ENCODE results near the gene RNF6. TPM values are rescaled to one million over a fixed set of nuclear protein-coding genes. Genes with fewer than 3 reads are reported as not detected.

Gene RNF6
- total RNA-seq, 2 donors from 2014 or later, result 18.1 to 20.4 TPM

- Mint-ChIP-seq H3K4me1 (peaks cover 5% of the 10 kb centered on the region), H3K27me3 (ENCODE audit: insufficient read depth) (peaks cover 27% of the 10 kb centered on the region), H3K9me3 (no peaks in the 10 kb centered on the region), H3K4me3 (no peak overlapping the region), H3K36me3 (ENCODE audit: low read depth) (no peaks in the 10 kb centered on the region), H3K27ac (no peak overlapping the region)
- no peak for TF ChIP-seq CTCF (conservative IDR thresholded peaks at IDR 0.05)
- H3K9ac ChIP-seq (ENCODE audit: extremely low read depth, low read length, poor library complexity, severe bottlenecking), result no peak overlapping the region
- DNase-seq, result no peak
- 89 to 91% methylated on average over 4 to 7 of the region's 7 CpGs for WGBS, 2 experiments (ENCODE audit: insufficient coverage in 1 of 2, insufficient read length in 1 of 2)
- no peaks in the 10 kb centered on the region for H3K4me1 ChIP-seq (ENCODE audit: control insufficient read depth, insufficient read depth, low read length)
- H3K4me3 ChIP-seq (ENCODE audit: low read length), result no peak overlapping the region
- H3K36me3 ChIP-seq (ENCODE audit: control insufficient read depth, insufficient read depth, low read length), result no peaks in the 10 kb centered on the region
- H3K27me3 ChIP-seq (ENCODE audit: control insufficient read depth, insufficient read depth, low read length, poor library complexity, severe bottlenecking), result peaks cover 13% of the 10 kb centered on the region
- no peaks in the 10 kb centered on the region for H3K9me3 ChIP-seq (ENCODE audit: control insufficient read depth, low read length)
- H3K27ac ChIP-seq (ENCODE audit: low read depth, low read length), result no peak overlapping the region
These were observed 3.9 kb upstream of the RNF6 start for GRCh38 chr13:26225896-26226617.

- 39% methylated on average over 10 to 16 of the region's 16 CpGs for WGBS, 2 experiments (ENCODE audit: insufficient coverage in 1 of 2, insufficient read length in 1 of 2)
- H3K36me3 Mint-ChIP-seq (ENCODE audit: low read depth), result peaks cover 17% of the 10 kb centered on the region
- H3K4me3 Mint-ChIP-seq, result peak overlapping the region; percentile 83
- no peak for TF ChIP-seq CTCF (conservative IDR thresholded peaks at IDR 0.05)
- Histone ChIP-seq H3K9me3 (ENCODE audit: control insufficient read depth, low read length) (no peaks in the 10 kb centered on the region), H3K27me3 (ENCODE audit: control insufficient read depth, insufficient read depth, low read length, poor library complexity, severe bottlenecking) (peaks cover 13% of the 10 kb centered on the region), H3K9ac (ENCODE audit: extremely low read depth, low read length, poor library complexity, severe bottlenecking) (peak overlapping the region; percentile 85), H3K4me3 (ENCODE audit: low read length) (peak overlapping the region; percentile 93), H3K4me1 (ENCODE audit: control insufficient read depth, insufficient read depth, low read length) (peaks cover 5% of the 10 kb centered on the region), H3K27ac (ENCODE audit: low read depth, low read length) (peak overlapping the region; percentile 91), H3K36me3 (ENCODE audit: control insufficient read depth, insufficient read depth, low read length) (peaks cover 25% of the 10 kb centered on the region)
- DNase-seq, result no peak
- no peaks in the 10 kb centered on the region for H3K9me3 Mint-ChIP-seq
- H3K4me1 Mint-ChIP-seq, result peaks cover 18% of the 10 kb centered on the region
- peak overlapping the region; percentile 95 for H3K27ac Mint-ChIP-seq
- peaks cover 26% of the 10 kb centered on the region for H3K27me3 Mint-ChIP-seq (ENCODE audit: insufficient read depth)
These were observed 469 bp upstream of the RNF6 start for GRCh38 chr13:26222520-26223046.

GRCh38 chr13:26221399-26221720 lies 754 bp downstream of the RNF6 start:
- 0% methylated on average over 6 to 16 of the region's 16 CpGs for WGBS, 2 experiments (ENCODE audit: insufficient coverage in 1 of 2, insufficient read length in 1 of 2)
- Mint-ChIP-seq H3K27ac (peak overlapping the region; percentile 95), H3K36me3 (ENCODE audit: low read depth) (peaks cover 25% of the 10 kb centered on the region), H3K27me3 (ENCODE audit: insufficient read depth) (peaks cover 16% of the 10 kb centered on the region), H3K9me3 (no peaks in the 10 kb centered on the region), H3K4me3 (peak overlapping the region; percentile 83), H3K4me1 (peaks cover 18% of the 10 kb centered on the region)
- peak overlapping the region; percentile 91 for H3K27ac ChIP-seq (ENCODE audit: low read depth, low read length)
- peaks cover 37% of the 10 kb centered on the region for H3K36me3 ChIP-seq (ENCODE audit: control insufficient read depth, insufficient read depth, low read length)
- H3K4me1 ChIP-seq (ENCODE audit: control insufficient read depth, insufficient read depth, low read length), result peaks cover 5% of the 10 kb centered on the region
- H3K27me3 ChIP-seq (ENCODE audit: control insufficient read depth, insufficient read depth, low read length, poor library complexity, severe bottlenecking), result peaks cover 13% of the 10 kb centered on the region
- DNase-seq, result no peak
- TF ChIP-seq CTCF (conservative IDR thresholded peaks at IDR 0.05), result no peak
- no peaks in the 10 kb centered on the region for H3K9me3 ChIP-seq (ENCODE audit: control insufficient read depth, low read length)
- H3K9ac ChIP-seq (ENCODE audit: extremely low read depth, low read length, poor library complexity, severe bottlenecking), result peak overlapping the region; percentile 85
- peak overlapping the region; percentile 93 for H3K4me3 ChIP-seq (ENCODE audit: low read length)

All from endodermal cell (in vitro differentiated cells).